ELF-1 (cell line): ENCODE data around the gene ANO7.
A peak's percentile ranks its signal among the peaks of the same experiment; 100 is the strongest.

Experiments
- DNase-seq: peaks from one replicate; pipeline ENCODE4 v3.0.0-alpha.2; 2016; ENCODE audit warnings: low read depth, low spot score

ANO7 gene

DNA sequence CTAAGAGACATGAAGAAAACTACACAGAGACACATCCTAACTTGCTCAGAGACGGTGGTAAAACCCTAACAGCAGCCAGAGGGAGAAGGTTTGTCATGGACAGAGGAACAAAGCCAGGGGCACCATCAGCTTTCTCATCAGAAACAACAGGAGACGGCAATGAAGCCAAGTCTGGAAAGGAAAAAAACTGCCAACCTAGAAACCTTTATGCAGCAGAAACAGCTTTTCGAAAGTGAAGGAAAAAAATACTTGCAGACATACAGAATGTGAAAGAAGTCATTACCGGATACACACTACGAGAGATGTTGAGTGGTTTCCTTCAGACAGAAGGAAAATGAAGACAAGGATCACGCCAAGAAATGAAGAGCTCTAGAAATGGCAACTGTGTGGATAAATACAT lies 55.9 kb downstream of the ANO7 start:
- no peak for DNase-seq

- DNase-seq, result no peak
Measured at GRCh38 chr2:241248289-241248688, 59.8 kb downstream of the ANO7 start.

- no peak for DNase-seq
Measured at GRCh38 chr2:241248897-241249296, 60.4 kb downstream of the ANO7 start.

GRCh38 chr2:241249654-241250053 lies 61.2 kb downstream of the ANO7 start:
- DNase-seq, result no peak

GRCh38 chr2:241252778-241253475 lies 64.5 kb downstream of the ANO7 start:
- DNase-seq, result no peak

DNA sequence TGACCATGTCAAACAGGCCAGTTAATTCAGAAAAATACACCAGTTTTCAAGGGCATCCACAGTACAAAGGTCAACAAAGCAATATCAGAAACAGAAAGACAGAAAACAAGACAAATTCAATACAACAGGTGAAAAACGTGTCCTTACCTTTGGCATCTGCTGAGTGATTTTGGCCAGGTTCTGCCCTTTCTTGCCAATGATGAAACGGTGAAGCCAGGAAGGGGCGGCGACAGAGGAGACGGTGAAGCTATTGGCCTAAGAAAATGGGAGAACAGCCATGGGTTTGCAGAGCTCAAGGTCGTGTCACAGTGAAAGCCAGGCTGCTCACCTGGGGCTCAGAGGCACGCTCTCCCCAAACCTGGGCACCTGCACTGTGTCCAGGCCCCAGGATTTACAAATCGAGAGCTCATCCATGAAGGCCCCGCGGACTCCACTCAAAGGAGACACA lies 66.5 kb downstream of the ANO7 start:
- DNase-seq, result no peak

- DNase-seq, result no peak
Measured at GRCh38 chr2:241255542-241256167, 67.2 kb downstream of the ANO7 start.

GRCh38 chr2:241256168-241256545 lies 67.7 kb downstream of the ANO7 start:
- DNase-seq, result no peak

GRCh38 chr2:241257419-241258032 lies 69.0 kb downstream of the ANO7 start:
- DNase-seq, result no peak

GRCh38 chr2:241258505-241259280 lies 70.2 kb downstream of the ANO7 start:
- no peak for DNase-seq

DNA sequence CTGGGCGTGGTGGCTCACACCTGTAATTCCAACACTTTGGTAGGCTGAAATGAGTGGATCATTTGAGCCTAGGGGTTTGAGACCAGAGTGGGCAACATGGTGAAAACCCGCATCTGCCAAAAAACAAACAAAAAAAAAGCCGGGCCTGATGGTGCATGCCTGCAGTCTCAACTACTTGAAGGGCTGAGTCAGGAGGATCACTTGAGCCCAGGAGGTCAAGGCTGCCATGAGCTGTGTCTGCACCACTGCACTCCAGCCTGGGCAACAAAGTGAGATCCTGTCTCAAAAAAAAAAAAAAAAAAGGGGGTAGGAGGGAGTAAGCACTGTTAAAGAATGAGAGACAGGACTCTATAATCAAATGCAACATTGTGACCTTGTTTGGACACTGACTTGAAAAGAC lies 72.4 kb downstream of the ANO7 start:
- no peak for DNase-seq

GRCh38 chr2:241261628-241262027 lies 73.2 kb downstream of the ANO7 start:
- no peak for DNase-seq

- DNase-seq, result no peak
Measured at GRCh38 chr2:241263061-241263460, 74.6 kb downstream of the ANO7 start.

- DNase-seq, result no peak
Measured at GRCh38 chr2:241265506-241265905, 77.0 kb downstream of the ANO7 start.

DNA sequence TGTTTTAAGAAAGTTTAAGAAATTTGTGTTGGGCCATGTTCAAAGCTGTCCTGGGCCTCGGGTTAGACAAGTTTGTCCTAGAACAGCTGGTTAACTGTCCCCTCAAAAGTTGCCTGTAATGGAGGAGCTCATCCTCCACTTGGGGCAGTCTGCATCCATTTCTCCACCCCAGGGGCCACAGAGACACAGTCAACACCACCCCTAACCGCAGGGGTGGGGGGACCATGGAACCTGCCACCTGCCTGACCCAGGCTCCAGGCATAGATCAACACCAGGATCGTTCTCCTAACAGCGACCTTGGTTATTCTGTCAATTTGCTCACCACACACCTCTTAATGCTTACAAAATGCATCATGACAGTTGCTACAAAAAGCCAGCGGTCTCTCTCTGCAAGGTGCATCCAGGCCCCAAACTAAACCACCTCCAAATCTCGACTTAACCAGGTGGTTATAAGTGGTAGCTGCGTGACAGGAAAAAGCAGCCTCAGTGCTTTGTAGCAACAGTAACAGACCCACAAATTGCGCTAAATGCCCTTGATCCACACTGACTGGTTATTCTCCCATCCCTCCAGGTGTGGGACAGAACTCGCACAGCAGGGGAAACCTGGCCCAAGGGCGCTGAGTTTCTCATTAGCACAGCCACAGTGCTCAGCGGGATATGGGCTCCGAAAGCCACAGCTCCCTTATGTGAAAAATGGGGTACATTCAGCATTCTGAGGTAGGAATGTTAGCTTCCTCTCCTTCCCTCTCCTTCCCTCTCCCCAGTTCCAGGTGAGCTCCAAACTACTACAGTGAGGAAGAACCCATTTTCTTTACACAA lies 79.0 kb downstream of the ANO7 start:
- no peak for DNase-seq

- DNase-seq, result no peak
Measured at GRCh38 chr2:241268306-241268705, 79.8 kb downstream of the ANO7 start.

DNA sequence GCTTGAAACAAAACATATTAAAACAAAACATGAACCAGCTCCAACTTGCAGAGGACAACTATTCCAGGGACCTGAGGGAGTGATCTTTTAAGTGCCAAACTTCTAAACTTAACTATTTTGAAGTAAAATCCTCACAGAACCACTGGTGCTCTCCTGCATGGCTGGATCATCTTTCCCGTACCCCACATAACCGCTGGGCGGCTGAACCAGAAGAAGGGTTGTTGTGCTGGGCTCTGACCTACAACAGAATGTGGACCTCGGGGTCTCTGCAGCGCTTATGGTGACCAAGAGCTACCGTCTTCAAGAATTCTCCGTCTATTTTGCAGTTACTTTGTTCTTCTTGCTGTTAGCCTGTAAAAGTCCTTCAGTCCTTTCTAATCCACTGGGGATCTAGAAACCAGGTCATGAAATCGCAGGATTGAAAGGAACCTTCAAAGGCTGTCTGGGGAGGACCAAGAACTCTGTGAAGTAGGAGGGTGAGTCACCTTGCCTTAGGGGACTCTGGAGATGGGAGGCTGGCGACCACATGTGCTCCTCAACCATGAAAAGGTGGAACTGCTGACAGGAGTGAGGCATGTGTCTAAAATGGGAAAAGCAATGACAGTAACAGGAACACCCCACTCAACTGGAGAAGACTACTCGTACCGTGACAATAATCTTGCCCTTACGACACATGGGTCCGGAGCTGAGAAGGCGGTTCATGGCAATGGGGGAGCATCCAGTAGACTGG lies 80.4 kb downstream of the ANO7 start:
- DNase-seq, result peak; percentile 84

DNA sequence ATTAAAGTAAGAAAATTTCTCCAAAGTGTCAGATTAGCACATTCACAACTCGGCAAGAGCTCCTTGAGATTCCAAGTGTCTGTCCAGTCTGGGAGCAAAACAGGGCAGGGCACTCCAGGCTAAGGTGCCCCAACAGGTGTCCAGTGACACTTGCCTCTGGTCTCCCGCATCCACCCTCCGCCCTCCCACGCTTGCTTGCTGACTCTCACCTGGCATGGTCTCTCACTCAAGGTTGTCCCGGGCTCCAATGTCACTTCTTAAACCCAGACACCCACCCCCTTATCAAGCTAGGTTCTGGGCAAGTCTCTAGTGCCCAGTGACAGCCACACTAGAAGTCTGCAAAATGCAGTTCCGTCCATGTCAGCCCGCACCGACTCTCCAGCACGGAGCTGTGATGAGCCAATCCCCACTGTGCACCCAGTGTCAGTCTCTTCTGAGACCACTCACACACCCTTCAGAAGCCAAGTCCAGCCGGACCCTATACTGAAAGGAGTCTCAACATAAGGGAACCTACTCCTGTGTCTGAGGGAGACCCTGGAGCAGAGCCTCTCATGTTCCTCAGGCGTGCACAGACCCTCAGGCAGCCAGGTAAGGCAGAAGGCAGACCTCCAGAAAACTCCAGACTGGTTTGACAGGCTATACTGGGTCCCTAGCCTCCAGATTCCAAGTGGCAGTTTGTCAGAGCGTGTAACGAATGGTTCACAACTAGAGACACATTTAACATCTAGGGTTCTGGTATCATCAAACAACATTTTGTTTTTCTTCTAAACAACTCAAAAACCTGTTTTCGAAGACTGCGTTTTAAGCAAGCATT lies 81.4 kb downstream of the ANO7 start:
- DNase-seq, result peak; percentile 75

DNA sequence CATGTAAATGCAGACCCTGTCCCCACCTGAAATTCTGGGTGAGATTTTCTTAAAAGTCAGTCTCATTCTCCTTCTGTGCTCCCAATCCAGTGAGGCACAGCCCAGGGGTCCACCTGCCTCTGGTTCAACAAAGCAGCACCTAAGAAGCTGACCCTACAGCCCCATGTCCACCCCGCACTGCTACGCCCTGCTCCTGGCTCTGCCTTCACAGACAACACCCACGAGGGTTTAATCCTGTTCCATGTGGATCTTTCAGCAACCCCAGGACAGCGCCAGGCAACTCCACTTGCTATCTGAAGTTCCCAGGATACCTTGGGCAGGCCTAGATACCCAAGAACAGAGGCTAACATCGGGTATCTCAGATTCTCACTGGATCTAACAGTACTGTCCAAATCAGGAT lies 82.1 kb downstream of the ANO7 start:
- no peak for DNase-seq
